Prostate gland (tissue), 2 donors: ENCODE results near the gene UHRF2. TPM values are rescaled to one million over a fixed set of nuclear protein-coding genes. Genes with fewer than 3 reads are reported as not detected.
"Not testable (repeated sequence)": the region's sequence is repeated elsewhere in the genome, so short reads cannot be mapped to it uniquely, and the experiment has no call there.

Experiments used
- DNase-seq: peaks from one replicate; pipeline ENCODE4 v3.0.0-alpha.2; 2019; ENCODE audit warnings: low spot score
- H3K27ac ChIP-seq, 2 donors: fragments of 200-600 bp; sonication (generic); 2 replicates each; pipeline ENCODE4 v1.5.1; 2017 to 2019
- H3K27me3 ChIP-seq: fragments of 200-600 bp; sonication (generic); replicated peaks from 2 replicates; pipeline ENCODE4 v1.5.1; 2019; ENCODE audit not compliant: insufficient read depth
- H3K36me3 ChIP-seq, 2 donors: fragments of 200-600 bp; sonication (generic); 1 replicate in 1 of 2; 2 replicates in 1 of 2; pipeline versions ENCODE4 v1.5.1 to v1.8.1; 2017 to 2019
- H3K4me1 ChIP-seq: fragments of 200-600 bp; sonication (generic); replicated peaks from 2 replicates; pipeline ENCODE4 v1.5.1; 2019
- H3K4me3 ChIP-seq, 2 donors: fragments of 200-600 bp; sonication (generic); 2 replicates each; pipeline ENCODE4 v1.5.1; 2017 to 2019
- H3K9me3 ChIP-seq: fragments of 200-600 bp; sonication (generic); 2 replicates; pipeline ENCODE4 v1.5.1; 2017
- CTCF ChIP-seq, 4 experiments: fragments of 200-600 bp in 2 of 4; fragments of 450-650 bp in 2 of 4; sonication (generic) in 2 of 4; IDR thresholded peaks; 1 replicate in 3 of 4; 2 replicates in 1 of 4; pipeline ENCODE4 v1.5.1; 2016 to 2019; ENCODE audit warnings: antibody characterized with exemption in 4 of 4, mild to moderate bottlenecking in 2 of 4, moderate library complexity in 2 of 4
- POLR2A ChIP-seq: fragments of 450-650 bp; IDR thresholded peaks from one replicate; pipeline ENCODE4 v1.6.1; 2016; ENCODE audit warnings: antibody characterized with exemption, mild to moderate bottlenecking
- POLR2AphosphoS5 ChIP-seq: sonication (generic); formaldehyde crosslinking; IDR thresholded peaks from one replicate; pipeline ENCODE4 v1.6.1; 2017; ENCODE audit warnings: antibody characterized with exemption
- WGBS: methylation state at CpG from one replicate; pipeline ENCODE4 v1.1.5; 2018; 5-methylcytosine and 5-hydroxymethylcytosine counted together
- intact Hi-C: fragments of 100-400 bp; cut with DNase I; formaldehyde crosslinking; loops from one replicate; pipeline ENCODE4 v1.14.2; 2022
- total RNA-seq, 2 donors: library from RNA; depleted of rRNA; stranded (reverse); fragments of >200 nt; gene quantifications; one replicate each; pipeline ENCODE4 v1.1.0, GENCODE V29; 2016

Gene UHRF2
- total RNA-seq, result 10 to 100 TPM; 41.9 to 52.1 TPM

- Histone ChIP-seq H3K4me1 (peaks cover 3% of the 10 kb centered on the region), H3K4me3 (peak within 1 kb of the TSS; percentile 71 to 94), H3K9me3 (no peaks in the 10 kb centered on the region), H3K27ac (peak within 1 kb of the TSS; percentile 80 to 84), H3K27me3 (no peaks in the 10 kb centered on the region), H3K36me3 (no peaks in the 10 kb centered on the region)
- intact Hi-C loops, result loop anchor here (5.0 to 10.0 kb wide), 3 partner anchors 270 to 788 kb away; partner anchors contain the start of genes KDM4C and RIC1
- TF ChIP-seq POLR2AphosphoS5, result peak; percentile 88
- peak in 1 of 4 experiments; percentile 2 for TF ChIP-seq CTCF (IDR thresholded peaks at IDR 0.05)
- peak; percentile 84 for TF ChIP-seq POLR2A
- DNase-seq, result peak; percentile 98
- 3% methylated on average over 64 of the region's 88 CpGs for WGBS
Measured at GRCh38 chr9:6412487-6413364, at the start of gene UHRF2. TSS of gene UHRF2 (plus strand) at chr9:6413199. CDS start at chr9:6413491, 292 bp downstream.

- no peak for DNase-seq
- intact Hi-C loops, result no loop called here
Measured at GRCh38 chr9:6367128-6367890, 45.7 kb upstream of the UHRF2 start.

GRCh38 chr9:6368831-6369230 is 44.2 kb upstream of the UHRF2 start:
- WGBS, result 91% methylated on average over 2 of the region's 2 CpGs
- intact Hi-C loops, result no loop called here
- H3K9me3 ChIP-seq, result no peaks in the 10 kb centered on the region
- no peaks in the 10 kb centered on the region for H3K36me3 ChIP-seq
- H3K27me3 ChIP-seq, result no peaks in the 10 kb centered on the region
- no peak overlapping the region for H3K27ac ChIP-seq
- TF ChIP-seq POLR2AphosphoS5, result no peak
- no peak for TF ChIP-seq CTCF (IDR thresholded peaks at IDR 0.05)
- no peak for TF ChIP-seq POLR2A
- no peak for DNase-seq
- H3K4me3 ChIP-seq, result no peak overlapping the region
- no peaks in the 10 kb centered on the region for H3K4me1 ChIP-seq

More at GRCh38 chr9:6367128-6367890, 45.7 kb upstream of the UHRF2 start:
- WGBS, result 44% methylated on average over 4 of the region's 4 CpGs
- H3K27ac ChIP-seq, result no peak overlapping the region
- TF ChIP-seq CTCF (IDR thresholded peaks at IDR 0.05) (no peak), POLR2A (no peak), POLR2AphosphoS5 (no peak)
- H3K4me3 ChIP-seq, result no peak overlapping the region
- no peaks in the 10 kb centered on the region for H3K9me3 ChIP-seq
- no peaks in the 10 kb centered on the region for H3K4me1 ChIP-seq
- H3K36me3 ChIP-seq, result no peaks in the 10 kb centered on the region
- no peaks in the 10 kb centered on the region for H3K27me3 ChIP-seq

- H3K9me3 ChIP-seq, H3K27me3 ChIP-seq, intact Hi-C loops, H3K4me1 ChIP-seq, H3K36me3 ChIP-seq, DNase-seq, H3K27ac ChIP-seq, H3K4me3 ChIP-seq: not testable (repeated sequence)
- 89% methylated on average over 4 of the region's 4 CpGs for WGBS
Measured at GRCh38 chr9:6381477-6382012, 31.5 kb upstream of the UHRF2 start.

GRCh38 chr9:6382681-6383080 is 30.3 kb upstream of the UHRF2 start:
- Histone ChIP-seq H3K27ac (no peak overlapping the region), H3K36me3 (no peaks in the 10 kb centered on the region), H3K4me1 (no peaks in the 10 kb centered on the region), H3K27me3 (no peaks in the 10 kb centered on the region), H3K4me3 (no peak overlapping the region), H3K9me3 (no peaks in the 10 kb centered on the region)
- intact Hi-C loops, result no loop called here
- TF ChIP-seq POLR2A (no peak), POLR2AphosphoS5 (no peak), CTCF (IDR thresholded peaks at IDR 0.05) (no peak)
- 18% methylated on average over 1 of the region's 1 CpG for WGBS
- DNase-seq, result no peak
